ENCODE results near the gene SLC51B.
A peak's percentile ranks its signal among the peaks of the same experiment; 100 is the strongest.
"Not testable (repeated sequence)": the region's sequence is repeated elsewhere in the genome, so short reads cannot be mapped to it uniquely, and the experiment has no call there.

SLC51B gene

DNA sequence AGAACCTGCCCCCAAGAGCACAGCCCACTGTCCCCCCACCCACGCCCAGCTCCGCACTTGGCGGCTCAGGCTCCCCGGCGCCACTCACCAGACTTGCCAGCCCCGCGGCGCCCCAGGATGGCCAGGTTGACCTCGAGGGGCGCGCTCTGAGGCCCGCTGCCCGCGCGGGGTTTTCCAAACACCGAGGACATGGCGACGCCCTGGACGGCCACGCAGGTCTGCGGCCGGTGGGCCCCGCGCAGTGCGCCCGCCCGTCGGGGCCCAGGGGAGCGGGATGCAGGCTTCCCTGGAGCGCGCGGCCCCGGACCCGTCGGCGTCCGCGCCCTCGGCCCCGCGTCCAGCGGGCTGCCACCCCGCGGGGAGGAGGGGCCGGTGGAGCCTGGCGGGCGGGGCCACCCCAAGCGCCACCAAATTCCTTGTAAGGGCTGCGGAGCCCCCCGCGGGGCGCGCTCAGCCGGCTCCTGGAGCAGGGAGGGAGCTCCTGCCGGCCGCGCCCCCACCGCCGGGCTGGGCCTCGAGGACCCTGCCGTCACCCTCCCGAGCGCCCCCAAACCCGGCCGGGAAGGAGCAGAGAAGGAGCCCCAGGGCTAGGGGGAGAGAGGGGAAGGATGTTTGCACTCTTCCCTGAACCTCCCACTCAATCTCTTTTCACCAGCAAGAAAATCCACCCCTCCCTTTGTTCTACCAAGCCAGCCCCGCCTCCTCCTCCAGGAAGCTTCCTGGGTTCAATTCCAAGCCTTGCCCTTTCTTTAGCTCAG is 22.6 kb downstream of the SLC51B start, which contains the start of gene RASL12:
TSS of gene RASL12 (minus strand) at position 347 of the 758 bp plus-strand sequence. CDS start at position 191, 156 bp downstream.
- peaks cover 10 to 28% of the 10 kb centered on the region in 2 donors for H3K4me1 ChIP-seq (ENCODE audit: control insufficient read depth in 1 of 2, insufficient read depth in 2 of 2, low read length in 2 of 2)
- H3K9me3 ChIP-seq (ENCODE audit: control insufficient read depth in 1 of 2, low read length in 2 of 2), result no peaks in the 10 kb centered on the region
- H3K27me3 ChIP-seq (ENCODE audit: low read depth, low read length), result peaks cover 16% of the 10 kb centered on the region
- peak within 1 kb of the TSS; percentile 50 to 56 for H3K4me3 ChIP-seq (ENCODE audit: low read depth in 1 of 2, low read length in 2 of 2)
- H3K27ac ChIP-seq (ENCODE audit: low read length), result peak within 1 kb of the TSS; percentile 85
- no peaks in the 10 kb centered on the region for H3K36me3 ChIP-seq (ENCODE audit: control insufficient read depth in 1 of 2, insufficient read depth in 2 of 2, low read length in 2 of 2)

DNA sequence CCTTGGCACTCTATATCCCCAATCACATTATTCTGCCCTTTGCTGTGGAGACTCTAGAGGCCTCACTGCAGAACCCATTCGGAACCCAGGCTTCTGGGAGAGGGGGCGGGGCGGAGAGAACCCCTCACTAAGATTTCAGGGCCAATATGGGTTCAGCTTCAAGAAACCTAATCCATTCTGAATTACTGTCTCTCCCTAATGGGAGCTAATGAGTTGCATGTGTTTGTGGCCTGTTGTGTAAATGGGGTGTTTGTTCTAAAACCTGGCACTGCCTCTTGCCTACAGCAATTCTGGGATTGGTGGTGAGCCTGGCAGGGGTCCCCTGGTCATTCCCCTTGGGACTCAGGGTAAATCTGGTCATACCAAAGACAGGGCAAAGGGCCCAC is 23.2 kb downstream of the SLC51B start:
- Histone ChIP-seq H3K4me1 (ENCODE audit: control insufficient read depth in 1 of 2, insufficient read depth in 2 of 2, low read length in 2 of 2) (peaks cover 10 to 26% of the 10 kb centered on the region in 2 donors), H3K4me3 (ENCODE audit: low read depth in 1 of 2, low read length in 2 of 2) (peak overlapping the region; percentile 33 to 56), H3K27me3 (ENCODE audit: low read depth, low read length) (peaks cover 16% of the 10 kb centered on the region), H3K9me3 (ENCODE audit: control insufficient read depth in 1 of 2, low read length in 2 of 2) (no peaks in the 10 kb centered on the region), H3K36me3 (ENCODE audit: control insufficient read depth in 1 of 2, insufficient read depth in 2 of 2, low read length in 2 of 2) (no peaks in the 10 kb centered on the region), H3K27ac (ENCODE audit: low read length) (peak overlapping the region; percentile 67)

DNA sequence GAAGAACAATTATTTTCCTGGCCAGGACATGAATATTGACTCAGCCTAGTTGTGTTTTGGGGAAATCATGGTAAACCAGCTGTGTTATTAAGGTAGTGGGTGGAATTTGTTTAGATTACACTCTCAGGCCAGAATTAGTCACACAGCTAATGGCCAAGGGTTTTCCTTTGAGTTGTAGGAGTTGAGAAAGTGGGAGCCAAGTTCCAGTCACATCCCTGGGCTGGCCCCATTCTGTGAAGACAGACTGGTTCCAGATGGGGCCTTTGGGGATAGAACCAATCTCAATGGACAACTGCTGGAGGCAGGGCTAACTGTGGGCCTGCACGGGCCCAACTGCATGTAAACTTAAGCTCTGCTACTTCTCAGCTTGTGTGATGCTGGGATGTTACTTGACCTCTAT is 24.0 kb downstream of the SLC51B start:
- H3K4me1 ChIP-seq (ENCODE audit: control insufficient read depth in 1 of 2, insufficient read depth in 2 of 2, low read length in 2 of 2), result peaks cover 10 to 23% of the 10 kb centered on the region in 2 donors
- peak overlapping the region; percentile 67 for H3K27ac ChIP-seq (ENCODE audit: low read length)
- H3K4me3 ChIP-seq (ENCODE audit: low read depth in 1 of 2, low read length in 2 of 2), result no peak overlapping the region
- H3K36me3 ChIP-seq (ENCODE audit: control insufficient read depth in 1 of 2, insufficient read depth in 2 of 2, low read length in 2 of 2), result no peaks in the 10 kb centered on the region
- peaks cover 16% of the 10 kb centered on the region for H3K27me3 ChIP-seq (ENCODE audit: low read depth, low read length)
- no peaks in the 10 kb centered on the region for H3K9me3 ChIP-seq (ENCODE audit: control insufficient read depth in 1 of 2, low read length in 2 of 2)

DNA sequence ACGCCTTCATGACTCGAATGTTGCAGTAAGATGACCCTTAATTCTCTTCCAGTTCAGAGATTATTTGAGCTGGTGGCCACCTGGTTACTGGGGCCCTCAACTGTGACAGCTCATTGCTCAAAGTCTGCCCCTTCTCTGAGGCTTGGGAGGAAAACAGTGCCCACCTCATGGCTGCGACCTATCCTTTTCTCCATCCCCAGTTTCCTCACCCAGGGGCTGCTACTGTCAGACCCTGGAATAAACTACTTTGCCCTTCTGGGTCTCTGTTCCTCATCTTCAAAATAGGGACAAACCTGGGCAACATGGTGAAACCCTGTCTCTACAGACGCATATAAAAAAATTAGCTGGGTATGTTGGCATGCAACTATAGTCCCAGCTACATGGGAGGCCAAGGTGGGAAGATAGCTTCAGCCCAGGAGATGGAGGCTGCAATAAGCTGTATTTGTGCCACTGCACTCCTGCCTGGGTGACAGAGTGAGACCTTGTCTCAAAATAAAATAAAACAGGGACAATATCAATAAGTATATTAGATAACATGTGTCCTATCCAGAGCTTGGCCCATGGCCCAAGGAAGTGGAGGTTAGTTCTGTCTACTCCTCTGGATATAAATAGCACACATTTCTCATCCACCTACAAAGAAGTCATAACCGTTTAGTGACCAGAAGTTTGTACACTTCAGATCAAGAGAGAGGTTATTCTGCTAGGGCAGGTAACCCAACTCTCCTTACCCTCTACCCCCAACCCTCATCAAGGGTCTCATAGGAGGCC is 24.8 kb downstream of the SLC51B start:
- Histone ChIP-seq H3K9me3 (ENCODE audit: control insufficient read depth in 1 of 2, low read length in 2 of 2) (no peaks in the 10 kb centered on the region), H3K4me3 (ENCODE audit: low read depth in 1 of 2, low read length in 2 of 2) (no peak overlapping the region), H3K27me3 (ENCODE audit: low read depth, low read length) (peaks cover 16% of the 10 kb centered on the region), H3K27ac (ENCODE audit: low read length) (peak overlapping the region; percentile 26), H3K4me1 (ENCODE audit: control insufficient read depth in 1 of 2, insufficient read depth in 2 of 2, low read length in 2 of 2) (peaks cover 10 to 23% of the 10 kb centered on the region in 2 donors), H3K36me3 (ENCODE audit: control insufficient read depth in 1 of 2, insufficient read depth in 2 of 2, low read length in 2 of 2) (no peaks in the 10 kb centered on the region)

DNA sequence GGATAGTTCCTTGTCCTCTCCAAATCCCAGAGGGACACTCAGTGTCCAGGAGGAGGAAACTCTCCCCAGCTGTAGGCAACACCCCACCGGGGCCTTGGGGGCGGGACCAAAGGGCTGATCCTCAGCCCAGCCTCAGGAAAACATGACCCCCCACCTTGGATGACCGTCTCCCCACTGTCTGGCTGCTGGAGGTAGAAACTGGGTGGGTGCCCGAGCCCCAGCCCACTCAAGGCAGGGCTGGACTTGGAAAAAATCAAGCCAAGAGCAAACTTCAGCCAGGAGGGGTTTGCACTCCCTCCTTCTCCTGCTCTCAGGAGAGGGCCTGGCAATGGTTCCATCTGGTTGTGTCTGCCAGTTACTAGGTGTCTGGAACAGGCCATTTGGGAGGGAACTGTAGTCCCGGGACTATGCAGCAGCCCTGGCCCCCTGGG is 26.2 kb downstream of the SLC51B start:
- Histone ChIP-seq H3K9me3 (ENCODE audit: control insufficient read depth in 1 of 2, low read length in 2 of 2) (no peaks in the 10 kb centered on the region), H3K4me3 (ENCODE audit: low read depth in 1 of 2, low read length in 2 of 2) (no peak overlapping the region), H3K27me3 (ENCODE audit: low read depth, low read length) (peaks cover 16% of the 10 kb centered on the region), H3K36me3 (ENCODE audit: control insufficient read depth in 1 of 2, insufficient read depth in 2 of 2, low read length in 2 of 2) (no peaks in the 10 kb centered on the region), H3K4me1 (ENCODE audit: control insufficient read depth in 1 of 2, insufficient read depth in 2 of 2, low read length in 2 of 2) (peaks cover 6 to 23% of the 10 kb centered on the region in 2 donors), H3K27ac (ENCODE audit: low read length) (no peak overlapping the region)

DNA sequence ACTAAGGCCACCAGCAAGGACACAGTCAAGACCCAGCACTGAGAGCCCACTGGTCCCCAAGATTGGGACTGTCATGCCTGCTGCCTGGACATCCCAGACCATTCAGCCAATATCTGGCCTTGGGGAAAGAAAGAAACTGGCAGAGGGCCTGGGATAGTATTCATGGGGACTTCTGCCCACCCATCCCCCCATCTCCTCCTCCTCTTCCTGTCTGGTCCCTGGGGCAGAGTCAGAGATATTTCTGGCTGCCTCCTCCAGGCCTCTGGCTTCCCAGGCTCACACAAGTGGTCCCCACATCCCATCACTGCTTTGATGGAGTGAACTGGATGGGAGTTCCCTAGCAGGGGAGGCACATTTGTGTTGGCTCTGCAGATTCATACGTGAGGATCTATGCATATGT is 26.8 kb downstream of the SLC51B start:
- Histone ChIP-seq H3K4me1 (ENCODE audit: control insufficient read depth in 1 of 2, insufficient read depth in 2 of 2, low read length in 2 of 2) (peaks cover 6 to 29% of the 10 kb centered on the region in 2 donors), H3K9me3 (ENCODE audit: control insufficient read depth in 1 of 2, low read length in 2 of 2) (no peaks in the 10 kb centered on the region), H3K4me3 (ENCODE audit: low read depth in 1 of 2, low read length in 2 of 2) (no peak overlapping the region), H3K36me3 (ENCODE audit: control insufficient read depth in 1 of 2, insufficient read depth in 2 of 2, low read length in 2 of 2) (no peaks in the 10 kb centered on the region), H3K27me3 (ENCODE audit: low read depth, low read length) (peaks cover 14% of the 10 kb centered on the region), H3K27ac (ENCODE audit: low read length) (no peak overlapping the region)

DNA sequence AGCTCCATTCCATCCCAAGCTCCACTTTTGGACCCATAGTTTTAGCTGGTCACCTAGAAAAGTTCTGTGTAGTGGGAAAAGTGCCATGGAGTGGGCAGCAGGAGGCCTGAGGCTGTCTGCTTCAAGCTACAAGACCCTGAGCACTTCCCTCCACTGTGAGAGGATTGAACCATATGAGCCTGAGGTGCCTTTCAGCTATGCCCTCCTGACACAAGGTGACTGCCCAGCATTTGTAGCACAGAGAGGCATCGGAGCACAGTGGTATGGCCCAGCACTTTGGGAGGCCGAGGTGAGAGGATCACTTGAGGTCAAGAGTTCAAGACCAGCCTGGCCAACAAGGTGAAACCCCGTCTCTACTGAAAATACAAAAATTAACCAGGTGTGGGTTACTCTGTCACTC is 27.4 kb downstream of the SLC51B start:
- no peak overlapping the region for H3K27ac ChIP-seq (ENCODE audit: low read length)
- peaks cover 6 to 29% of the 10 kb centered on the region in 2 donors for H3K4me1 ChIP-seq (ENCODE audit: control insufficient read depth in 1 of 2, insufficient read depth in 2 of 2, low read length in 2 of 2)

DNA sequence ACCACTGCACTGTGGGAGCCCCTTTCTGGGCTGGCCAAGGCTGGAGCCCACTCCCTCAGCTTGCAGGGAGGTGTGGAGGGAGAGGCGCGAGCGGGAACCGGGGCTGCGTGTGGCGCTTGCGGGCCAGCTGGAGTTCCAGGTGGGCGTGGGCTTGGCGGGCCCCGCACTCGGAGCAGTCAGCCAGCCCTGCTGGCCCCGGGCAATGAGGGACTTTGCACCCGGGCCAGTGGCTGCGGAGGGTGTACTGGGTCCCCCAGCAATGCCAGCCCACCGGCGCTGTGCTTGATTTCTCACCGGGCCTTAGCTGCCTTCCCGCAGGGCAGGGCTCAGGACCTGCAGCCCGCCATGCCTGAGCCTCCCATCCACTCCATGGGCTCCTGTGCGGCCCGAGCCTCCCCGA is 29.8 kb downstream of the SLC51B start:
- H3K36me3 ChIP-seq (ENCODE audit: control insufficient read depth in 1 of 2, insufficient read depth in 2 of 2, low read length in 2 of 2); H3K27ac ChIP-seq (ENCODE audit: low read length): not testable (repeated sequence)

More for the DNA sequence above, 27.4 kb downstream of the SLC51B start:
- H3K9me3 ChIP-seq (ENCODE audit: control insufficient read depth in 1 of 2, low read length in 2 of 2), result no peaks in the 10 kb centered on the region
- H3K27me3 ChIP-seq (ENCODE audit: low read depth, low read length), result peaks cover 8% of the 10 kb centered on the region
- H3K36me3 ChIP-seq (ENCODE audit: control insufficient read depth in 1 of 2, insufficient read depth in 2 of 2, low read length in 2 of 2), result no peaks in the 10 kb centered on the region
- H3K4me3 ChIP-seq (ENCODE audit: low read depth in 1 of 2, low read length in 2 of 2), result no peak overlapping the region

DNA sequence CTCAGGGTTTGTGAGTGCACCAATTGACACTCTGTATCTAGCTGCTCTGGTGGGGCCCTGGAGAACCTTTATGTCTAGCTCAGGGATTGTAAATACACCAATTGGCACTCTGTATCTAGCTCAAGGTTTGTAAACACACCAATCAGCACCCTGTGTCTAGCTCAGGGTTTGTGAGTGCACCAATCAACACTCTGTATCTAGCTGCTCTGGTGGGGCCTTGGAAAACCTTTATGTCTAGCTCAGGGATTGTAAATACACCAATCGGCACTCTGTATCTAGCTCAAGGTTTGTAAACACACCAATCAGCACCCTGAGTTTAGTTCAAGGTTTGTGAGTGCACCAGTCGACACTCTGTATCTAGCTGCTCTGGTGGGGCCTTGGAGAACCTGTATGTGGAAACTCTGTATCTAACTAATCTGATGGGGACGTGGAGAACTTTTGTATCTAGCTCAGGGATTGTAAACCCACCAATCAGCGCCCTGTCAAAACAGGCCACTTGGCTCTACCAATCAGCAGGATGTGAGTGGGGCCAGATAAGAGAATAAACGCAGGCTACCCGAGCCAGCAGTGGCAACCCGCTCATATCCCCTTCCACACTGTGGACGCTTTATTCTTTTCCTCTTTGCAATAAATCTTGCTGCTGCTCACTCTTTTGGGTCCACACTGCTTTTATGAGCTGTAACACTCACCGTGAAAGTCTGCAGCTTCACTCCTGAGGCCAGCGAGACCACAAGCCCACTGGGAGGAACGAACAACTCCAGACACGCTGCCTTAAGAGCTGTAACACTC is 30.6 kb downstream of the SLC51B start:
- H3K27me3 ChIP-seq (ENCODE audit: low read depth, low read length); H3K27ac ChIP-seq (ENCODE audit: low read length); H3K9me3 ChIP-seq (ENCODE audit: control insufficient read depth in 1 of 2, low read length in 2 of 2); H3K4me3 ChIP-seq (ENCODE audit: low read depth in 1 of 2, low read length in 2 of 2); H3K36me3 ChIP-seq (ENCODE audit: control insufficient read depth in 1 of 2, insufficient read depth in 2 of 2, low read length in 2 of 2): not testable (repeated sequence)
- peaks cover 6 to 21% of the 10 kb centered on the region in 2 donors for H3K4me1 ChIP-seq (ENCODE audit: control insufficient read depth in 1 of 2, insufficient read depth in 2 of 2, low read length in 2 of 2)

More for the DNA sequence above, 29.8 kb downstream of the SLC51B start:
- H3K4me3 ChIP-seq (ENCODE audit: low read depth in 1 of 2, low read length in 2 of 2); H3K27me3 ChIP-seq (ENCODE audit: low read depth, low read length); H3K9me3 ChIP-seq (ENCODE audit: control insufficient read depth in 1 of 2, low read length in 2 of 2): not testable (repeated sequence)
- peaks cover 6 to 24% of the 10 kb centered on the region in 2 donors for H3K4me1 ChIP-seq (ENCODE audit: control insufficient read depth in 1 of 2, insufficient read depth in 2 of 2, low read length in 2 of 2)

DNA sequence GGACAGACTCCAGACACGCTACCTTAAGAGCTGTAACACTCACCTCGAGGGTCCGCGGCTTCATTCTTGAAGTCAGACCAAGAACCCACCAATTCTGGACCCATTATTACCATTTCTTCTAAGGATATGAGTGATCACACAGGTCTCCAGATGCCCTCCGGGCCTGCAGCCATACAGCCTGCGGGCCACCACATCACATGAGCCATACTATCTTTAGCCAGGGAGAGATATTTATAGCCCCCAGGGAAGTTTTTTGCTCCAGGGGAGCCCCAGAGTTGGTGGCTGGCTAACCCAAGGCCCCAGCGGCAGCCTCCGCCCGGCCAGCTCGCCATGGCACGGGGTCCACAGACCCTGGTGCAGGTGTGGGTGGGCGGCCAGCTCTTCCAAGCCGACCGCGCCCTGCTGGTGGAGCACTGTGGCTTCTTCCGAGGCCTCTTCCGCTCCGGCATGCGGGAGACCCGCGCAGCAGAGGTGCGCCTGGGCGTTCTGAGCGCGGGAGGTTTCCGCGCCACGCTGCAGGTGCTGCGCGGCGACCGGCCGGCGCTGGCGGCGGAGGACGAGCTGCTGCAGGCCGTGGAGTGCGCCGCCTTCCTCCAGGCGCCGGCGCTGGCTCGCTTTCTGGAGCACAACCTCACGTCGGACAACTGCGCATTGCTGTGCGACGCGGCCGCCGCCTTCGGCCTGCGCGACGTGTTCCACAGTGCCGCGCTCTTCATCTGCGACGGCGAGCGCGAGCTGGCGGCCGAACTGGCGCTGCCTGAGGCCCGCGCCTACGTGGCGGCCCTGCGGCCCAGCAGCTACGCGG is 31.5 kb downstream of the SLC51B start, which contains the start of gene KBTBD13:
TSS of gene KBTBD13 (plus strand) at position 261 of the 805 bp plus-strand sequence. CDS start at position 331, 70 bp downstream.
- Histone ChIP-seq H3K4me3 (ENCODE audit: low read depth in 1 of 2, low read length in 2 of 2) (peak within 1 kb of the TSS in 1 of 2 donors; percentile 18), H3K27ac (ENCODE audit: low read length) (no peak within 1 kb of the TSS)

More for the DNA sequence above, 31.5 kb downstream of the SLC51B start, which contains the start of gene KBTBD13:
- H3K9me3 ChIP-seq (ENCODE audit: control insufficient read depth in 1 of 2, low read length in 2 of 2), result no peaks in the 10 kb centered on the region
- no peaks in the 10 kb centered on the region for H3K27me3 ChIP-seq (ENCODE audit: low read depth, low read length)
- peaks cover 4 to 12% of the 10 kb centered on the region in 2 donors for H3K4me1 ChIP-seq (ENCODE audit: control insufficient read depth in 1 of 2, insufficient read depth in 2 of 2, low read length in 2 of 2)
- no peaks in the 10 kb centered on the region for H3K36me3 ChIP-seq (ENCODE audit: control insufficient read depth in 1 of 2, insufficient read depth in 2 of 2, low read length in 2 of 2)
